H1 (cell line): ENCODE results near the gene IRX4. TPM values are rescaled to one million over a fixed set of nuclear protein-coding genes. Genes with fewer than 3 reads are reported as not detected.

ENCODE experiments used
- CTCF ChIA-PET: fragments of 300-600 bp; sonication (Branson Sonifier 250); formaldehyde crosslinking; loops from one replicate; lab custom pipeline; 2021; ENCODE audit not compliant: partially characterized antibody; lab: Charles Lee
- POLR2A ChIA-PET: fragments of 300-600 bp; sonication (Branson Sonifier 250); formaldehyde crosslinking; loops from one replicate; lab custom pipeline; 2021; ENCODE audit warnings: inconsistent platforms; ENCODE audit not compliant: partially characterized antibody; lab: Charles Lee
- DNase-seq, 2 experiments: peaks; one replicate each; pipeline versions ENCODE4 v3.0.0 to v3.0.0-alpha.2; 2010 to 2022; ENCODE audit warnings: low spot score in 2 of 2, low read depth in 1 of 2, mixed read lengths in 1 of 2
- FAIRE-seq: peaks from 2 replicates; lab custom pipeline; 2011; peaks lifted over from hg19 to GRCh38; lab: Jason Lieb, UNC
- H2AFZ ChIP-seq: 2 replicates; pipeline ENCODE4 v1.8.1; 2012; ENCODE audit warnings: low read length, inconsistent platforms
- H2AK5ac ChIP-seq: 2 replicates; pipeline ENCODE4 v1.6.1; 2013; ENCODE audit warnings: low read depth, low read length
- H2BK120ac ChIP-seq: replicated peaks from 2 replicates; pipeline ENCODE3; 2013; ENCODE audit warnings: low read depth, low read length, inconsistent platforms
- H2BK12ac ChIP-seq: 2 replicates; pipeline ENCODE4 v1.6.1; 2013; ENCODE audit warnings: low read depth, low read length
- H2BK15ac ChIP-seq: 2 replicates; pipeline ENCODE4 v1.6.1; 2013; ENCODE audit warnings: low read length
- H2BK20ac ChIP-seq: 2 replicates; pipeline ENCODE4 v1.6.1; 2013; ENCODE audit warnings: low read length
- H2BK5ac ChIP-seq: 2 replicates; pipeline ENCODE4 v1.6.1; 2013; ENCODE audit warnings: low read depth, low read length
- H3K14ac ChIP-seq: 2 replicates; pipeline ENCODE4 v1.6.1; 2013; ENCODE audit warnings: inconsistent platforms; ENCODE audit not compliant: insufficient read length
- H3K18ac ChIP-seq: 2 replicates; pipeline ENCODE4 v1.6.1; 2013; ENCODE audit warnings: low read length; ENCODE audit errors: extremely low read depth
- H3K23ac ChIP-seq: 2 replicates; pipeline ENCODE4 v1.6.1; 2013; ENCODE audit warnings: inconsistent platforms; ENCODE audit not compliant: insufficient read length
- H3K23me2 ChIP-seq: 2 replicates; pipeline ENCODE4 v1.6.1; 2013; ENCODE audit warnings: low read depth, low read length
- H3K27ac ChIP-seq: 2 replicates; pipeline ENCODE4 v1.6.1; 2011; ENCODE audit warnings: low read depth, low read length, inconsistent platforms
- H3K27me3 ChIP-seq, 4 experiments: replicated peaks in 1 of 4; 1 replicate in 1 of 4; 2 replicates in 3 of 4; pipeline versions ENCODE4 v1.6.1 to v1.8.1; 2011 to 2013; ENCODE audit warnings: low read length in 3 of 4, mild to moderate bottlenecking in 3 of 4, inconsistent platforms in 2 of 4, mixed read lengths in 2 of 4, moderate library complexity in 1 of 4; ENCODE audit not compliant: control insufficient read depth in 3 of 4, insufficient read depth in 3 of 4; ENCODE audit errors: extremely low read depth in 1 of 4
- H3K36me3 ChIP-seq, 4 experiments: 2 replicates each; pipeline versions ENCODE4 v1.6.1 to v1.8.1; 2011 to 2013; ENCODE audit warnings: mild to moderate bottlenecking in 4 of 4, low read length in 3 of 4, moderate library complexity in 2 of 4, control low read depth in 1 of 4, inconsistent platforms in 1 of 4; ENCODE audit not compliant: insufficient read depth in 4 of 4, control insufficient read depth in 2 of 4
- H3K4ac ChIP-seq: replicated peaks from 2 replicates; pipeline ENCODE3; 2013; ENCODE audit warnings: low read length, low read depth, mixed read lengths, inconsistent platforms; ENCODE audit not compliant: insufficient read length
- H3K4me1 ChIP-seq, 4 experiments: replicated peaks in 1 of 4; 1 replicate in 1 of 4; 2 replicates in 3 of 4; pipeline versions ENCODE4 v1.6.1 to v1.8.1; 2011 to 2013; ENCODE audit warnings: low read length in 3 of 4, inconsistent platforms in 2 of 4, mixed read lengths in 1 of 4; ENCODE audit not compliant: insufficient read depth in 4 of 4, control insufficient read depth in 3 of 4
- H3K4me2 ChIP-seq, 2 experiments: 2 replicates each; pipeline versions ENCODE4 v1.6.1 to v1.8.1; 2011 to 2013; ENCODE audit warnings: low read depth in 2 of 2, low read length in 2 of 2, control low read depth in 1 of 2, inconsistent platforms in 1 of 2, mild to moderate bottlenecking in 1 of 2; ENCODE audit not compliant: insufficient read depth in 1 of 2
- H3K4me3 ChIP-seq, 4 experiments: fragments of 200-600, 300-600 bp in 1 of 4; sonication (generic), shearing (Covaris generic), sonication (Bioruptor Twin) in 1 of 4; 2 replicates each; pipeline versions ENCODE4 v1.5.1 to v1.8.1; 2011 to 2016; ENCODE audit warnings: low read length in 4 of 4, low read depth in 3 of 4, control low read depth in 2 of 4, inconsistent platforms in 2 of 4, mild to moderate bottlenecking in 2 of 4, mixed read lengths in 1 of 4, moderate library complexity in 1 of 4; ENCODE audit not compliant: insufficient read depth in 2 of 4; ENCODE audit errors: extremely low read depth in 1 of 4
- H3K56ac ChIP-seq: replicated peaks from 2 replicates; pipeline ENCODE3; 2013; ENCODE audit warnings: low read depth, mild to moderate bottlenecking, mixed read lengths, low read length, inconsistent platforms; ENCODE audit not compliant: insufficient read length
- H3K79me1 ChIP-seq: 2 replicates; pipeline ENCODE4 v1.6.1; 2013; ENCODE audit warnings: low read depth, low read length, control low read depth
- H3K79me2 ChIP-seq, 2 experiments: 2 replicates each; pipeline versions ENCODE4 v1.6.1 to v1.8.1; 2012 to 2013; ENCODE audit warnings: low read length in 2 of 2, mild to moderate bottlenecking in 2 of 2, inconsistent platforms in 1 of 2; ENCODE audit not compliant: insufficient read depth in 2 of 2, control insufficient read depth in 1 of 2
- H3K9ac ChIP-seq, 4 experiments: replicated peaks in 1 of 4; 1 replicate in 1 of 4; 2 replicates in 3 of 4; pipeline versions ENCODE4 v1.6.1 to v1.8.1; 2011 to 2013; ENCODE audit warnings: low read depth in 3 of 4, low read length in 3 of 4, control low read depth in 2 of 4, mild to moderate bottlenecking in 2 of 4, moderate library complexity in 2 of 4, inconsistent platforms in 1 of 4; ENCODE audit errors: extremely low read depth in 1 of 4
- H3K9me3 ChIP-seq, 2 experiments: 2 replicates each; pipeline versions ENCODE4 v1.6.1 to v1.8.1; 2012 to 2013; ENCODE audit warnings: mild to moderate bottlenecking in 2 of 2, moderate library complexity in 2 of 2, control low read depth in 1 of 2, inconsistent platforms in 1 of 2, low read depth in 1 of 2, low read length in 1 of 2, mixed read lengths in 1 of 2; ENCODE audit not compliant: insufficient read depth in 2 of 2
- H4K20me1 ChIP-seq, 2 experiments: replicated peaks in 1 of 2; 2 replicates each; pipeline versions ENCODE3 to v1.8.1; 2011 to 2013; ENCODE audit warnings: inconsistent platforms in 2 of 2, low read length in 2 of 2, mild to moderate bottlenecking in 1 of 2; ENCODE audit not compliant: insufficient read depth in 2 of 2, control insufficient read depth in 1 of 2
- H4K5ac ChIP-seq: 2 replicates; pipeline ENCODE4 v1.6.1; 2013; ENCODE audit warnings: low read length, low read depth, mixed read lengths, inconsistent platforms; ENCODE audit not compliant: insufficient read length
- H4K8ac ChIP-seq: 2 replicates; pipeline ENCODE4 v1.8.0; 2013; ENCODE audit warnings: mild to moderate bottlenecking, moderate library complexity, low read length, inconsistent platforms; ENCODE audit not compliant: insufficient read depth; ENCODE audit errors: extremely low read depth
- H4K91ac ChIP-seq: replicated peaks from 2 replicates; pipeline ENCODE3; 2013; ENCODE audit warnings: low read length, mixed read lengths, inconsistent platforms; ENCODE audit not compliant: insufficient read length
- CBX5 ChIP-seq: fragments of 300-800, 300-1000 bp; sonication (generic); IDR thresholded peaks from 2 replicates; pipeline ENCODE4 v1.7.1; 2016; ENCODE audit warnings: antibody characterized with exemption, low read length, low read depth
- ZNF274 ChIP-seq: IDR thresholded peaks from 2 replicates; pipeline ENCODE4 v1.7.0; 2012; ENCODE audit warnings: low read length, borderline replicate concordance; ENCODE audit errors: extremely low read depth
- WGBS, 2 experiments: shearing (Covaris generic) in 1 of 2; methylation state at CpG; one replicate each; pipeline versions ENCODE4 v1.1.6 to v1.1.7; 2013 to 2015; ENCODE audit warnings: low lambda C conversion rate in 2 of 2, mixed read lengths in 2 of 2, inconsistent platforms in 1 of 2, low coverage in 1 of 2, missing lambda C conversion rate in 1 of 2; ENCODE audit not compliant: insufficient replicate concordance in 2 of 2, insufficient coverage in 1 of 2, insufficient read length in 1 of 2; ENCODE audit errors: extremely low coverage in 1 of 2, missing lambda C conversion rate in 1 of 2; 5-methylcytosine and 5-hydroxymethylcytosine counted together
- polyA plus RNA-seq, 7 experiments: library from polyadenylated mRNA; depleted of rRNA in 3 of 7; stranded (reverse) in 5 of 7; unstranded in 2 of 7; fragments of >200 nt in 5 of 7; fragments of 200-250 nt in 2 of 7; gene quantifications; 1 replicate in 5 of 7; 2 replicates in 1 of 7; 4 replicates in 1 of 7; pipeline versions ENCODE4 v1.2.1 to v1.2.3, GENCODE V29; 2011 to 2013; ENCODE audit warnings: missing spikeins in 2 of 7, mixed read lengths in 2 of 7
- total RNA-seq: library from RNA; stranded (reverse); fragmentation: NEBNext Ultra II Directional; extraction: Animal tissue kit (Norgen Biotek cat#: 25700); gene quantifications from 2 replicates; pipeline ENCODE4 v1.2.1, GENCODE V29; 2021

Gene IRX4
- total and polyA plus RNA-seq, 2 of the 8 experiments (the other 6 are each of a cell fraction or from before 2014, with no cell fraction given) = 0.45 to 1.2 TPM

DNA sequence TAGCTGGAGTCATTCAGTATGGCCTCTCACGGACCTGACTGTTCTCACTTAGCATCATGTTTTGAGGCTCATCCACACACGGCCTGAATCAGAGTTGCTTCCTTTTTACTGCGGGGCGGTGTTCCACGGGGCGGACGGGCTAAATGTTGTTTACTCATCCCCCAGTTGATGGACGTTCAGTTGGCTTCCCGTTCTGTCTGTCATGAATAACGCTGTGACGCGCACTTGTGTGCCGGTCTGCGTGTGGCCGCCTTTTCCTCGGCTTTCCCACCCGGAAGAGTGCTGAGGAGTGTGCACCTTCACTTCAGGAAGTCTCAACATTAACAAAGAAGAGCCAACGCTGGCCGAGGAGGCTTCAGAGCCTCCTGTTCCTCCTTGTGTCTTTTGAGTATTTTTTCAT is 39.0 kb upstream of the IRX4 start:
- H3K4me1 ChIP-seq = no peaks in the 10 kb centered on the region; a peak in 1 of 7 replicates
- no peak overlapping the region for H3K56ac ChIP-seq
- no peak overlapping the region for H2BK15ac ChIP-seq
- H3K27ac ChIP-seq = no peak overlapping the region
- no peaks in the 10 kb centered on the region for H3K9me3 ChIP-seq
- H4K8ac ChIP-seq = no peak overlapping the region
- H3K4ac ChIP-seq = no peak overlapping the region
- H2BK12ac ChIP-seq = no peak overlapping the region
- no peak overlapping the region for H3K23ac ChIP-seq
- H3K79me1 ChIP-seq = no peaks in the 10 kb centered on the region
- DNase-seq (no peak), FAIRE-seq (no peak)
- no peaks in the 10 kb centered on the region for H3K79me2 ChIP-seq
- no peak overlapping the region for H2BK5ac ChIP-seq
- H3K36me3 ChIP-seq = no peaks in the 10 kb centered on the region
- H2AFZ ChIP-seq = no peak overlapping the region
- H2BK20ac ChIP-seq = no peak overlapping the region
- H4K91ac ChIP-seq = no peak overlapping the region
- no peak overlapping the region for H3K14ac ChIP-seq
- no peak overlapping the region for H3K9ac ChIP-seq
- no peaks in the 10 kb centered on the region for H4K20me1 ChIP-seq
- no peak overlapping the region for H2BK120ac ChIP-seq
- TF ChIP-seq CBX5 (no peak), ZNF274 (no peak)
- H2AK5ac ChIP-seq = no peak overlapping the region
- H3K4me2 ChIP-seq = no peak overlapping the region
- H4K5ac ChIP-seq = no peak overlapping the region
- ChIA-PET POLR2A (no interaction called here), CTCF (no interaction called here)
- H3K23me2 ChIP-seq = no peaks in the 10 kb centered on the region
- no peaks in the 10 kb centered on the region for H3K27me3 ChIP-seq
- 88% methylated on average over 11 of the region's 19 CpGs; no CpG with 5 or more reads in 1 of the 2 experiments for WGBS, 2 experiments
- no peak overlapping the region for H3K18ac ChIP-seq
- no peak overlapping the region for H3K4me3 ChIP-seq
